Neuronal stem cell (in vitro differentiated cells): ENCODE measurements around the gene ADCY7.

Source experiments
- DNase-seq: peaks from one replicate; pipeline ENCODE4 v3.0.0-alpha.2; 2013; ENCODE audit warnings: low spot score
- H2AFZ ChIP-seq: one replicate; pipeline ENCODE4 v1.6.1; 2013; ENCODE audit warnings: mild to moderate bottlenecking, low read length, inconsistent platforms
- H2AK5ac ChIP-seq: 2 replicates; pipeline ENCODE4 v1.6.1; 2013; ENCODE audit warnings: low read depth, mild to moderate bottlenecking, inconsistent platforms, low read length, moderate library complexity, mixed read lengths
- H2BK120ac ChIP-seq: 2 replicates; pipeline ENCODE4 v1.6.1; 2013; ENCODE audit warnings: low read depth, mild to moderate bottlenecking, inconsistent platforms, low read length, moderate library complexity, mixed read lengths
- H2BK12ac ChIP-seq: one replicate; pipeline ENCODE4 v1.6.1; 2013; ENCODE audit warnings: low read length, inconsistent platforms
- H2BK15ac ChIP-seq: 2 replicates; pipeline ENCODE4 v1.6.1; 2013; ENCODE audit warnings: mild to moderate bottlenecking, low read length, inconsistent platforms, mixed read lengths
- H2BK5ac ChIP-seq: one replicate; pipeline ENCODE4 v1.6.1; 2013; ENCODE audit warnings: inconsistent platforms, mild to moderate bottlenecking, low read length, moderate library complexity
- H3K14ac ChIP-seq: one replicate; pipeline ENCODE4 v1.6.1; 2013; ENCODE audit warnings: low read length, inconsistent platforms
- H3K18ac ChIP-seq: 2 replicates; pipeline ENCODE4 v1.6.1; 2013; ENCODE audit warnings: low read length, inconsistent platforms
- H3K23ac ChIP-seq: 2 replicates; pipeline ENCODE4 v1.6.1; 2013; ENCODE audit warnings: low read depth, mild to moderate bottlenecking, mixed read lengths, low read length, inconsistent platforms; ENCODE audit not compliant: poor library complexity
- H3K27ac ChIP-seq: replicated peaks from 3 replicates; pipeline ENCODE4 v1.5.1; 2013; ENCODE audit warnings: low read length, inconsistent platforms
- H3K27me3 ChIP-seq, 3 experiments: 2 replicates each; pipeline ENCODE4 v1.6.1; 2013; ENCODE audit warnings: low read length in 3 of 3, mild to moderate bottlenecking in 2 of 3, inconsistent platforms in 1 of 3, low read depth in 1 of 3, mixed read lengths in 1 of 3, moderate library complexity in 1 of 3; ENCODE audit not compliant: control insufficient read depth in 3 of 3, insufficient read depth in 3 of 3
- H3K36me3 ChIP-seq, 2 donors: replicated peaks in 1 of 2; 2 replicates each; pipeline ENCODE4 v1.6.1; 2013; ENCODE audit warnings: low read length in 2 of 2; ENCODE audit not compliant: control insufficient read depth in 2 of 2, insufficient read depth in 2 of 2
- H3K4ac ChIP-seq: 2 replicates; pipeline ENCODE4 v1.6.1; 2013; ENCODE audit warnings: inconsistent platforms, mild to moderate bottlenecking, low read length, moderate library complexity
- H3K4me1 ChIP-seq, 2 donors: 1 replicate in 1 of 2; 2 replicates in 1 of 2; pipeline ENCODE4 v1.6.1; 2013; ENCODE audit warnings: low read length in 2 of 2, low read depth in 1 of 2; ENCODE audit not compliant: control insufficient read depth in 2 of 2, insufficient read depth in 1 of 2
- H3K4me2 ChIP-seq: one replicate; pipeline ENCODE4 v1.6.1; 2013; ENCODE audit warnings: mild to moderate bottlenecking, low read length, inconsistent platforms; ENCODE audit not compliant: insufficient read depth, poor library complexity, severe bottlenecking
- H3K4me3 ChIP-seq, 2 donors: 2 replicates each; pipeline ENCODE4 v1.5.1; 2013; ENCODE audit warnings: low read length in 2 of 2, mild to moderate bottlenecking in 2 of 2, inconsistent platforms in 1 of 2, moderate library complexity in 1 of 2
- H3K79me1 ChIP-seq: one replicate; pipeline ENCODE4 v1.6.1; 2013; ENCODE audit warnings: low read depth, mild to moderate bottlenecking, inconsistent platforms, low read length, moderate library complexity
- H3K9ac ChIP-seq: one replicate; pipeline ENCODE4 v1.6.1; 2013; ENCODE audit warnings: mild to moderate bottlenecking, low read depth, low read length, inconsistent platforms; ENCODE audit not compliant: poor library complexity
- H3K9me3 ChIP-seq, 2 donors: replicated peaks in 1 of 2; 2 replicates each; pipeline versions ENCODE3 to v1.6.1; 2013; ENCODE audit warnings: low read length in 2 of 2, mild to moderate bottlenecking in 2 of 2, inconsistent platforms in 1 of 2, low read depth in 1 of 2, mixed read lengths in 1 of 2, moderate library complexity in 1 of 2; ENCODE audit not compliant: control insufficient read depth in 2 of 2, insufficient read depth in 1 of 2
- H4K8ac ChIP-seq: one replicate; pipeline ENCODE4 v1.6.1; 2013; ENCODE audit warnings: low read depth, mild to moderate bottlenecking, inconsistent platforms, low read length, moderate library complexity
- H4K91ac ChIP-seq: one replicate; pipeline ENCODE4 v1.6.1; 2013; ENCODE audit warnings: low read length, low read depth, mild to moderate bottlenecking, inconsistent platforms; ENCODE audit not compliant: poor library complexity
- WGBS, 2 donors: extraction: QIAGEN DNeasy Blood & Tissue Kit; methylation state at CpG; one replicate each; pipeline ENCODE4 v1.1.7; 2013; ENCODE audit warnings: missing lambda C conversion rate in 2 of 2, mixed read lengths in 1 of 2; ENCODE audit not compliant: insufficient read length in 2 of 2, insufficient replicate concordance in 1 of 2; ENCODE audit errors: extremely low coverage in 2 of 2; 5-methylcytosine and 5-hydroxymethylcytosine counted together

The ADCY7 gene

DNA sequence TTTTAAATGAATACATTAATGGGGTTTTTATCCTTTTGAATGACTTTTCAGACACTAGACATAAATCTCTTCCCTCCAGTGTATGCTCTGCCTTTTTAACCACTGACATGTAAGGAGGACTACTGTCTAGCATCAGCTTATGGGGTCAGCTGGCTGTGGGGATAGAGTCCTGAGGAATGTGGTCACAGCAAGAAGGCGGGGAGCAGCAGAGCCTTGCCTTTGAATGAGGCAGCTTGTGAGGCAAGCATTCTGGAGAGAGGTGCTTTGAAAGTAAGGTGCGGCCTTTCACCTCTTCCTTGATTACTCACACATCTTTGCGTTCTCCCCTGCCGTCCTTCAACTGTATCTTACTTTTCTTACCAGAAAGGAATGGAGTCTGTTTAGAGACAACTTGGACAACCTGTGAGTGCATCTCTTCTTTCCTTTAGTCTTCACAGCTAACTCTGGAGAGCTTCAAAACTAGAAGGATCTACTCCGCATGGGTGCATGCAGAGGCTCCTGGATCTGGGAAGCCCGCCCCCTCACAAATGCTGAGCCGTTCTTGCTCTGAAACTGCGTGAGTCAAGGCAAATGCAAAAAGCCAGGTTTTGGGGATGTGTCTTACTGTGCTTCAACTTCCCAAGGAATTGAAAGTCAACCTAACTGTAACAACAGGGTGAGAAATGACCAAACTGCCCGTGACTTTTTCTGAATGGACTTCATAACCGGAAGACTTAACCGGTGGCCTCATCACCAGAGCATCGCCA lies 49.9 kb downstream of the ADCY7 start:
- H3K27ac ChIP-seq, result no peak overlapping the region
- H3K4ac ChIP-seq, result no peak overlapping the region
- H3K14ac ChIP-seq, result no peak overlapping the region
- H3K23ac ChIP-seq, result no peak overlapping the region
- no peak for DNase-seq
- WGBS, 2 donors, result no CpG with 5 or more reads among the region's 12 CpGs
- no peak overlapping the region for H3K18ac ChIP-seq
- H3K4me3 ChIP-seq, result no peak overlapping the region
- H2AFZ ChIP-seq, result no peak overlapping the region
- H3K36me3 ChIP-seq, result peaks cover 42 to 94% of the 10 kb centered on the region in 2 donors
- no peaks in the 10 kb centered on the region for H3K27me3 ChIP-seq
- no peak overlapping the region for H2BK5ac ChIP-seq
- H3K9me3 ChIP-seq, result no peaks in the 10 kb centered on the region
- H3K4me2 ChIP-seq, result no peak overlapping the region
- no peak overlapping the region for H4K8ac ChIP-seq
- no peak overlapping the region for H2BK120ac ChIP-seq
- H3K4me1 ChIP-seq, result peaks cover 0 to 4% of the 10 kb centered on the region in 2 donors
- no peak overlapping the region for H3K9ac ChIP-seq
- no peak overlapping the region for H4K91ac ChIP-seq
- no peak overlapping the region for H2AK5ac ChIP-seq
- no peak overlapping the region for H2BK12ac ChIP-seq
- no peak overlapping the region for H2BK15ac ChIP-seq
- H3K79me1 ChIP-seq, result no peaks in the 10 kb centered on the region

DNA sequence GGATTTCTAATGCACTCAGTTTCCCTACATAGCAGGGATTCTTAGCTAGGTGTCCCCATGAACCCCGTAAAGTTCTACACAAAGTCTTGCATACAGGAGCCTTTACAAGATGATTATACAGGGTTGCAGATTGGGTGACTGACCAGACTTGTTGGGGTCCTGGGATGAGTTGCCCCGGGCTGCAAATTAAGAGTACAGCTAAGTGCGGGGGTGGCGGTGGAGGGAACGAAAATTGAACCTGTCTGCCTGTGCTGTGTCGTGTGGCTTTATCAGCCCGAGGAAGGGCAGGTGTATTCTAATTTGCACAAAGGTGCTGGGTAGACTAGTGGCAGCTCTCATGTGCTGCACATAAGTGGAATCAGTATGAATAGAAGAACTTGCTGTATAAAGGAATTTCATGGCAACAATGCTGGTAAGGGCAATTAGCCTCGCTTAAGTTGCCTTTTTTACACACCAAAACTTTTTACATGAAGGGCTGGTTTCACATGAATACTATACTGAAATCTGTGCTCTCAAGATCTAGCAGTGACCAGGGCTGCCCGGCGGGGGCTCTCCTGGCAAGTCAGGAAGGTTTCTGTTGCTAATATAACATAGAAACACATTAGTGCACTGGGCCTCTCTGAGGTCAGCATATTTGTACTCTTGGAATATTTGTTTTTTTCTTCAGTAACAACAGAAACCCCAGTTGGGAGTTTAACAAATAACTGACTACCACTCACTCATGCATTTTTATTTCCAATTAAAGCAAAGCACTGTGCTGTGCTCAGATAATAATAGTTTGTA lies 50.7 kb downstream of the ADCY7 start:
- Histone ChIP-seq H3K27me3 (no peaks in the 10 kb centered on the region), H3K18ac (no peak overlapping the region), H3K4me3 (no peak overlapping the region), H2BK12ac (no peak overlapping the region), H3K4me2 (no peak overlapping the region), H3K36me3 (peaks cover 42 to 98% of the 10 kb centered on the region in 2 donors), H4K91ac (no peak overlapping the region), H2BK120ac (no peak overlapping the region), H2AK5ac (no peak overlapping the region), H3K4ac (no peak overlapping the region), H3K9ac (no peak overlapping the region), H3K23ac (no peak overlapping the region), H2BK5ac (no peak overlapping the region), H3K79me1 (no peaks in the 10 kb centered on the region), H3K4me1 (peaks cover 0 to 4% of the 10 kb centered on the region in 2 donors), H2BK15ac (no peak overlapping the region), H3K9me3 (no peaks in the 10 kb centered on the region), H2AFZ (no peak overlapping the region), H3K27ac (no peak overlapping the region), H4K8ac (no peak overlapping the region), H3K14ac (no peak overlapping the region)
- no CpG with 5 or more reads among the region's 10 CpGs for WGBS, 2 donors
- no peak for DNase-seq

DNA sequence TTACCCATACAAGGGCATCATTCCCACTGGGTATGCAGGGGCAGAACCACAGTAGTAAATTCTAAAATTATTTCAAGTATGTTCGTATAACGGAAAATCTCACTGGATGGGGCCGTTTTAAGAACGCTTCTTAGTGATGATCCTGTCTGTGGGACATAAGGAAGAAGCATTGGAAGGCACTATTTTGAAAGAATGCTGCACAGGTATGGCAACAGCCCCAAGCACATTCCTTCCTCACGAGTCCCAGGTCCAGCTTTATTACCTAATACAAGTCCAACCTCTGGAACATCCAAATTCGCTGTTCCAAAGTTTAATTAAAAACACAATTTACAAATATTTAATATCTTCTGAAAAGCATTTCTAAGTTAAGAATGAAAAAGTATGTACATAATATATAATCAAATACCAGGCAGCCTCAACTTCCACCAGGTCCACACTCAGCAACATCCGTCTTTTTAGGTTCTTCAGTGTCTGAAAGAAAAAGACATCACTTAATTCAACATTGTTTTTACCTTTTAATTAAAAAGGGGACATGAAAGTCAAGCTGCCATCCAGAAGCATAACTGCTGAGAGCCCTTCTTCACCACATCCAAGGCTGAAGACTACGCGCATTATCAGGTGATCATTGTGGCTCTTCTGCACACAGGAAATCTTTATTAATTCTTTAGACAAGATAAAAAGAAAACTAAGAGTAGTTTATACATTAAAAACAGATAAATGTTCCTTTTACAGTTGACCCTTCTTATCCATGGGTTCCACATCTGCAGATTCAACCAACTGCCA lies 52.6 kb downstream of the ADCY7 start:
- no peak overlapping the region for H2AFZ ChIP-seq
- no peak overlapping the region for H3K14ac ChIP-seq
- WGBS, 2 donors, result no CpG with 5 or more reads among the region's 9 CpGs
- H4K91ac ChIP-seq, result no peak overlapping the region
- H3K9me3 ChIP-seq, result no peaks in the 10 kb centered on the region
- H3K23ac ChIP-seq, result no peak overlapping the region
- no peak overlapping the region for H2BK5ac ChIP-seq
- no peak overlapping the region for H3K18ac ChIP-seq
- H3K9ac ChIP-seq, result no peak overlapping the region
- H3K27me3 ChIP-seq, result no peaks in the 10 kb centered on the region
- H3K4ac ChIP-seq, result no peak overlapping the region
- no peak for DNase-seq
- no peak overlapping the region for H3K4me2 ChIP-seq
- H3K36me3 ChIP-seq, result peaks cover 44 to 99% of the 10 kb centered on the region in 2 donors
- H2BK15ac ChIP-seq, result no peak overlapping the region
- no peak overlapping the region for H3K4me3 ChIP-seq
- no peaks in the 10 kb centered on the region for H3K79me1 ChIP-seq
- no peak overlapping the region for H4K8ac ChIP-seq
- no peak overlapping the region for H2BK12ac ChIP-seq
- H3K27ac ChIP-seq, result no peak overlapping the region
- no peak overlapping the region for H2BK120ac ChIP-seq
- H2AK5ac ChIP-seq, result no peak overlapping the region
- H3K4me1 ChIP-seq, result peaks cover 0 to 1% of the 10 kb centered on the region in 2 donors

DNA sequence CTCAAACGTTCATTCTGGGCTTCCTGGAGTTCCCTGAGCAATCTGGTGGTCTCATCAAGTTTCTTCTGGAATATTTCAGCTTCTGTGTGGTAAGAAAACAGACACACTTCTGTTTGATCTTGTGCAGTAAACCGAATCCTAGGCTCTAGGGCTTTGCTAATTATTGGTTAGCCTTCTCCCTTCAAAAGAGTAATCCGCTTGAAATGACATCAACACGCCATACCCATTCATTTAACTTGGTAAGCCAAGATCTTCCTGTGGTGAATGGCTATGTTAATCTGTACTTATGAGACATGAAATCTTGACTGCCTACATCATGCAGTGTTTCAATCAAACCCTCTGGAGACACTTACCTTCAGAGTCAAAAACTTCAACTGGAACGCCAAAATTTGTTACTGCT lies 54.0 kb downstream of the ADCY7 start:
- no peak overlapping the region for H3K27ac ChIP-seq
- no peak overlapping the region for H3K18ac ChIP-seq
- no peaks in the 10 kb centered on the region for H3K9me3 ChIP-seq
- H2BK120ac ChIP-seq, result no peak overlapping the region
- H3K4me3 ChIP-seq, result no peak overlapping the region
- no peak overlapping the region for H4K91ac ChIP-seq
- no peaks in the 10 kb centered on the region for H3K27me3 ChIP-seq
- H2AFZ ChIP-seq, result no peak overlapping the region
- H3K9ac ChIP-seq, result no peak overlapping the region
- WGBS, 2 donors, result no CpG with 5 or more reads among the region's 5 CpGs
- H3K36me3 ChIP-seq, result peaks cover 46 to 99% of the 10 kb centered on the region in 2 donors
- no peak overlapping the region for H3K4me2 ChIP-seq
- H4K8ac ChIP-seq, result no peak overlapping the region
- no peak overlapping the region for H3K14ac ChIP-seq
- no peak overlapping the region for H3K23ac ChIP-seq
- no peak overlapping the region for H2AK5ac ChIP-seq
- DNase-seq, result no peak
- no peaks in the 10 kb centered on the region for H3K79me1 ChIP-seq
- no peaks in the 10 kb centered on the region for H3K4me1 ChIP-seq
- no peak overlapping the region for H2BK12ac ChIP-seq
- H2BK15ac ChIP-seq, result no peak overlapping the region
- H3K4ac ChIP-seq, result no peak overlapping the region
- H2BK5ac ChIP-seq, result no peak overlapping the region
